ENCODE measurements around the gene OSBPL10. TPM values are rescaled to one million over a fixed set of nuclear protein-coding genes. Genes with fewer than 3 reads are reported as not detected.

The OSBPL10 gene
- total RNA-seq, 1 experiment from 2014 or later, result 2.3 TPM

- no peak overlapping the region for H3K27ac ChIP-seq (ENCODE audit: low read depth, low read length, poor library complexity, severe bottlenecking)
- DNase-seq (ENCODE audit: low spot score), result no peak
- no TSS peak for BruUV-seq (replicated peaks)
- no peaks in the 10 kb centered on the region for H3K4me1 ChIP-seq (ENCODE audit: insufficient read depth, low read length, poor library complexity, severe bottlenecking)
- H3K4me3 ChIP-seq (ENCODE audit: low read depth, low read length, poor library complexity, severe bottlenecking), result no peak overlapping the region
- no peaks in the 10 kb centered on the region for H3K36me3 ChIP-seq (ENCODE audit: insufficient read depth, low read length, poor library complexity, severe bottlenecking)
- no peaks in the 10 kb centered on the region for H3K9me3 ChIP-seq (ENCODE audit: low read depth, low read length, poor library complexity, severe bottlenecking)
- ChIA-PET CTCF (no interaction called here), POLR2A (ENCODE audit: low non-redundant PET) (no interaction called here)
- intact Hi-C loops (cut with micrococcal nuclease; ENCODE audit: unreplicated experiment), result no loop called here
- H3K27me3 ChIP-seq (replicated peaks; ENCODE audit: insufficient read depth, low read depth, low read length, poor library complexity), result no peaks in the 10 kb centered on the region
- TF ChIP-seq EZH2 (IDR thresholded peaks at IDR 0.05; ENCODE audit: borderline replicate concordance, low read depth, low read length, poor library complexity, severe bottlenecking), result no peak
- TF ChIP-seq, protein P1, sequence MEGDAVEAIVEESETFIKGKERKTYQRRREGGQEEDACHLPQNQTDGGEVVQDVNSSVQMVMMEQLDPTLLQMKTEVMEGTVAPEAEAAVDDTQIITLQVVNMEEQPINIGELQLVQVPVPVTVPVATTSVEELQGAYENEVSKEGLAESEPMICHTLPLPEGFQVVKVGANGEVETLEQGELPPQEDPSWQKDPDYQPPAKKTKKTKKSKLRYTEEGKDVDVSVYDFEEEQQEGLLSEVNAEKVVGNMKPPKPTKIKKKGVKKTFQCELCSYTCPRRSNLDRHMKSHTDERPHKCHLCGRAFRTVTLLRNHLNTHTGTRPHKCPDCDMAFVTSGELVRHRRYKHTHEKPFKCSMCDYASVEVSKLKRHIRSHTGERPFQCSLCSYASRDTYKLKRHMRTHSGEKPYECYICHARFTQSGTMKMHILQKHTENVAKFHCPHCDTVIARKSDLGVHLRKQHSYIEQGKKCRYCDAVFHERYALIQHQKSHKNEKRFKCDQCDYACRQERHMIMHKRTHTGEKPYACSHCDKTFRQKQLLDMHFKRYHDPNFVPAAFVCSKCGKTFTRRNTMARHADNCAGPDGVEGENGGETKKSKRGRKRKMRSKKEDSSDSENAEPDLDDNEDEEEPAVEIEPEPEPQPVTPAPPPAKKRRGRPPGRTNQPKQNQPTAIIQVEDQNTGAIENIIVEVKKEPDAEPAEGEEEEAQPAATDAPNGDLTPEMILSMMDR (conservative IDR thresholded peaks at IDR 0.05; ENCODE audit: low read depth, low read length), result no peak
Measured at GRCh38 chr3:31948280-31948679, 32.8 kb downstream of the OSBPL10 start.

GRCh38 chr3:31947671-31948091, 33.4 kb downstream of the OSBPL10 start:
- ChIA-PET POLR2A (ENCODE audit: low non-redundant PET) (no interaction called here), CTCF (no interaction called here)
- Histone ChIP-seq H3K4me1 (ENCODE audit: insufficient read depth, low read length, poor library complexity, severe bottlenecking) (no peaks in the 10 kb centered on the region), H3K27me3 (replicated peaks; ENCODE audit: insufficient read depth, low read depth, low read length, poor library complexity) (no peaks in the 10 kb centered on the region), H3K4me3 (ENCODE audit: low read depth, low read length, poor library complexity, severe bottlenecking) (no peak overlapping the region), H3K9me3 (ENCODE audit: low read depth, low read length, poor library complexity, severe bottlenecking) (no peaks in the 10 kb centered on the region), H3K36me3 (ENCODE audit: insufficient read depth, low read length, poor library complexity, severe bottlenecking) (no peaks in the 10 kb centered on the region), H3K27ac (ENCODE audit: low read depth, low read length, poor library complexity, severe bottlenecking) (no peak overlapping the region)
- DNase-seq (ENCODE audit: low spot score), result no peak
- intact Hi-C loops (cut with micrococcal nuclease; ENCODE audit: unreplicated experiment), result no loop called here
- BruUV-seq (replicated peaks), result no TSS peak
- TF ChIP-seq, protein P1 (conservative IDR thresholded peaks at IDR 0.05; ENCODE audit: low read depth, low read length), result no peak
- TF ChIP-seq EZH2 (IDR thresholded peaks at IDR 0.05; ENCODE audit: borderline replicate concordance, low read depth, low read length, poor library complexity, severe bottlenecking), result no peak

DNA sequence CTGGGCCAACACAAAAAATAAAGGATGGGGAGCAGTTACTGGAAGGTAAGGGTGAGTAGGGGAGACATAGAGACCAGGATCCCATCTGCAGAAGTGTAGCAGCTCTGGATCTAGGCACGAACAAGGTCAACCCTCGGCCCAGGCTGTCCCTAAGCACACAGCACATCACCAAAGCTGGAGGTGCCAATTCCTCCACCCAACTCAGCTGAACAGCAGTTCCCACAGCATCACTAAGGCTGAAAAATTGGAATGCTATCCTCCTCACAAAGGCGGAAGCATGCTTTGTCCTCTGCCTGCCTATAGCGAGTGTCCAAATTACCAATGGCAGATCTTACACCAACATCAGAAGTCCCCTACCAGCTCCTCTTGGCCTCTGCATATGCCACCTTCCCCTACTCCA, 33.9 kb downstream of the OSBPL10 start:
- ChIA-PET CTCF (no interaction called here), POLR2A (ENCODE audit: low non-redundant PET) (no interaction called here)
- Histone ChIP-seq H3K27me3 (replicated peaks; ENCODE audit: insufficient read depth, low read depth, low read length, poor library complexity) (no peaks in the 10 kb centered on the region), H3K27ac (ENCODE audit: low read depth, low read length, poor library complexity, severe bottlenecking) (no peak overlapping the region), H3K9me3 (ENCODE audit: low read depth, low read length, poor library complexity, severe bottlenecking) (no peaks in the 10 kb centered on the region), H3K36me3 (ENCODE audit: insufficient read depth, low read length, poor library complexity, severe bottlenecking) (no peaks in the 10 kb centered on the region), H3K4me3 (ENCODE audit: low read depth, low read length, poor library complexity, severe bottlenecking) (no peak overlapping the region), H3K4me1 (ENCODE audit: insufficient read depth, low read length, poor library complexity, severe bottlenecking) (no peaks in the 10 kb centered on the region)
- no peak for DNase-seq (ENCODE audit: low spot score)
- no peak for TF ChIP-seq EZH2 (IDR thresholded peaks at IDR 0.05; ENCODE audit: borderline replicate concordance, low read depth, low read length, poor library complexity, severe bottlenecking)
- TF ChIP-seq, protein P1 (conservative IDR thresholded peaks at IDR 0.05; ENCODE audit: low read depth, low read length), result no peak
- intact Hi-C loops (cut with micrococcal nuclease; ENCODE audit: unreplicated experiment), result no loop called here
- BruUV-seq (replicated peaks), result no TSS peak
